NCI-H2171 (cell line): ENCODE data around the gene RARB.

Source experiments
- DNase-seq: peaks from one replicate; lab custom pipeline; 2025; lab: John Stamatoyannopoulos, UW

The RARB gene

GRCh38 chr3:25554376-25554775, 126.3 kb downstream of the RARB start:
- DNase-seq: no peak

- DNase-seq: no peak
Measured at GRCh38 chr3:25555695-25556437, 127.8 kb downstream of the RARB start.

- no peak for DNase-seq
Measured at GRCh38 chr3:25556447-25556846, 128.4 kb downstream of the RARB start.

- DNase-seq: no peak
Measured at GRCh38 chr3:25557694-25558093, 129.6 kb downstream of the RARB start.

GRCh38 chr3:25558121-25558520, 130.1 kb downstream of the RARB start:
- DNase-seq: no peak

GRCh38 chr3:25558796-25559195, 130.7 kb downstream of the RARB start:
- no peak for DNase-seq

GRCh38 chr3:25563601-25564000, 135.5 kb downstream of the RARB start:
- DNase-seq: no peak

GRCh38 chr3:25564075-25564474, 136.0 kb downstream of the RARB start:
- DNase-seq: no peak

- no peak for DNase-seq
Measured at GRCh38 chr3:25565807-25566206, 137.7 kb downstream of the RARB start.

- no peak for DNase-seq
Measured at GRCh38 chr3:25566358-25566920, 138.4 kb downstream of the RARB start.

GRCh38 chr3:25567388-25567787, 139.3 kb downstream of the RARB start:
- DNase-seq: no peak

GRCh38 chr3:25567806-25568524, 139.9 kb downstream of the RARB start:
- DNase-seq: no peak

GRCh38 chr3:25568525-25569078, 140.5 kb downstream of the RARB start:
- no peak for DNase-seq

- no peak for DNase-seq
Measured at GRCh38 chr3:25571285-25571684, 143.2 kb downstream of the RARB start.

GRCh38 chr3:25572336-25572735, 144.3 kb downstream of the RARB start:
- DNase-seq: no peak

- DNase-seq: no peak
Measured at GRCh38 chr3:25572919-25573385, 144.9 kb downstream of the RARB start.

GRCh38 chr3:25573386-25574171, 145.5 kb downstream of the RARB start:
- no peak for DNase-seq

- DNase-seq: no peak
Measured at GRCh38 chr3:25574172-25574765, 146.2 kb downstream of the RARB start.

GRCh38 chr3:25575001-25575400, 146.9 kb downstream of the RARB start:
- DNase-seq: no peak

GRCh38 chr3:25576146-25576545, 148.1 kb downstream of the RARB start:
- no peak for DNase-seq

- DNase-seq: no peak
Measured at GRCh38 chr3:25576831-25577454, 148.9 kb downstream of the RARB start.
